Coronary artery (tissue), 2 donors: ENCODE results near the gene MTRF1.

Experiments
- DNase-seq: peaks from one replicate; pipeline ENCODE4 v3.0.0-alpha.2; 2017; ENCODE audit warnings: low spot score
- H3K27ac ChIP-seq, 2 donors: fragments of 200-600 bp; sonication (generic); one replicate each; pipeline ENCODE4 v1.5.1; 2016 to 2019
- H3K4me3 ChIP-seq: fragments of 200-600 bp; sonication (generic); 2 replicates; pipeline ENCODE4 v1.5.1; 2016; ENCODE audit warnings: mild to moderate bottlenecking, moderate library complexity
- TF ChIP-seq, protein P1 (sequence below): fragments of 200-600 bp; sonication (generic); IDR thresholded peaks from one replicate; pipeline ENCODE4 v1.5.1; 2019; ENCODE audit warnings: antibody characterized with exemption

Gene MTRF1

DNA sequence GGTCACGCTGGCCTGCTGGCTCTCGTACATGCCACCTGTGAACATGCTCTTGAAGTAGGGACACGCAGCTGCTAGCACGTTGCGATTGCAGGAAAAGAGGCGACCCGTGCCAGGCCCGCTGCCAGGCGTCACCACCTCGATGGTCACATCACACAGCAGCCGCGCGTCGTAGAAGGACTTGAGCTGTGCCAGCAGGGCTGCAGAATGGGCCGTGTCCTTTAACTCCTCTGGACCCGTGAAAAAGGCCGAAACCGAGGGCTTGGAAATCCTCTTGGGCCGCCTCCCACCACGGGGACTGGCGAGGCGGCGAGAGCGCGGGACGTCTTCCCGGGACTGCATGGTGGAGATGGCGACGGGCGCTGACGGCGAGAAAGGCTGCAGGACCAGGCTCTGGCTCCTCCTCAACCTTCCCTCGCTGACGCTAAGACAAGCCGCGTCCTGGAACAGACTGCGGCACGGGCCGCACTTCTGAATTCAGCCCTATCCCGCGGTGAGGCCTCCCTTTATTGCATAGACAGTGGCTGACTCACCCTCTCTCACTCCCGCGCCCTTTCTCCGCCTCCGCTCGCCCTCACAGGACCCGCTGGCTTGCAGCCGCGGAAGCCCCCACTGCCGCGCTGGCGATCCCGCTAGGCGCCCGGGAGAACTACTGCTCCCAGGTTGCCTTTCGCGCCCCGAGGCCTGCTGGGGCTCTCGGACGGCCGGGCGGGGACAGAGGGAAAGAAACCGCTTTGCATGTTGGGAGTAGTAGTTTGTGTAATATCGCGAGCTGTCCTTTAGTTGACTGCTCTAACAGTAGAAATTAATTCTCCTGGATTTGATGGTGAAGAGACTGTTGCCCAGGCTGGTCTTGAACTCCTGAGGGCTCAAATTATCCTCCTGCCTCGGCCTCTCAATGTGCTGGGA, 69.2 kb downstream of the MTRF1 start, which contains the start of gene KBTBD7:
TSS of gene KBTBD7 (minus strand) at position 651 of the 906 bp plus-strand sequence. CDS start at position 339, 312 bp downstream.
- TF ChIP-seq, protein P1, sequence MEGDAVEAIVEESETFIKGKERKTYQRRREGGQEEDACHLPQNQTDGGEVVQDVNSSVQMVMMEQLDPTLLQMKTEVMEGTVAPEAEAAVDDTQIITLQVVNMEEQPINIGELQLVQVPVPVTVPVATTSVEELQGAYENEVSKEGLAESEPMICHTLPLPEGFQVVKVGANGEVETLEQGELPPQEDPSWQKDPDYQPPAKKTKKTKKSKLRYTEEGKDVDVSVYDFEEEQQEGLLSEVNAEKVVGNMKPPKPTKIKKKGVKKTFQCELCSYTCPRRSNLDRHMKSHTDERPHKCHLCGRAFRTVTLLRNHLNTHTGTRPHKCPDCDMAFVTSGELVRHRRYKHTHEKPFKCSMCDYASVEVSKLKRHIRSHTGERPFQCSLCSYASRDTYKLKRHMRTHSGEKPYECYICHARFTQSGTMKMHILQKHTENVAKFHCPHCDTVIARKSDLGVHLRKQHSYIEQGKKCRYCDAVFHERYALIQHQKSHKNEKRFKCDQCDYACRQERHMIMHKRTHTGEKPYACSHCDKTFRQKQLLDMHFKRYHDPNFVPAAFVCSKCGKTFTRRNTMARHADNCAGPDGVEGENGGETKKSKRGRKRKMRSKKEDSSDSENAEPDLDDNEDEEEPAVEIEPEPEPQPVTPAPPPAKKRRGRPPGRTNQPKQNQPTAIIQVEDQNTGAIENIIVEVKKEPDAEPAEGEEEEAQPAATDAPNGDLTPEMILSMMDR: no peak
- H3K27ac ChIP-seq: peak within 1 kb of the TSS; percentile 53 to 94
- peak; percentile 95 for DNase-seq
- H3K4me3 ChIP-seq: peak within 1 kb of the TSS; percentile 93

DNA sequence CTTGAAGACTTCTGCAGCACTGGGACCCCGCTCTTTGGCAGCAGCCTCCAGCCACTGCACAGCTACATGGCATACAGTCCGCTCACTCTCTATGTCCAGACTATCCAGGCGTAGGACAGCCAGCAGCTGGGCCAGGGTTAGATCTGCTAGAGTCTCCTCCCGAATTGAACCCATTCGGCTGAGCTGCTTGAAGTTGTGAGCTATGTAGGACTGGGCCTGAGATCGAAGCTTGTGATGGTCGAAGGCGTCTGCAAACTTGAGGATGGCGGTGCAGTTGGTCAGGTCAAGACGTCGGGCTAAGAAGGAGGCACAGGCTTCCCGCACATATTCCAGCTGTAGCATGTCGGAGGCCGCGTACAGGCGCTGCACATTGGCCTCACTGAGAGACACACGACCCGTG, 69.9 kb downstream of the MTRF1 start:
- peak overlapping the region; percentile 93 for H3K4me3 ChIP-seq
- TF ChIP-seq, protein P1: no peak
- DNase-seq: no peak
- H3K27ac ChIP-seq: peak overlapping the region in 1 of 2 donors; percentile 94

DNA sequence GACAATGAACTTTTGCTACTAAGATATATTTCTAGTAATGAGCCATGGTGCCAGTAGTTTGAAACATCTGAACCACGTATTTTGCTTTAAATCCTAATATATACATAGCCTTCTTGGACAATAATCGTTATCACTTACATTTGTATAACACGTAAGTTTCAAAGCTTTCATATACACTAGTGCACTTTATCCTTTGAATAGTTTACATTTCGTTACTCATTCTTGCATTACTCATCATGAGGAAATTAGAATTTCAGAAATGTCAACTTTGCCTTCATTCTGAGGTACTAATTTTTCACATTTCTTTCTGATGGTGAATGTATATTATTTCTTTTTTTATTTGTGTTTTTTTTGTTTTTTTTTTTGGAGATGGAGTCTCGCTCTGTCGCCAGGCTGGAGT, 74.8 kb downstream of the MTRF1 start:
- TF ChIP-seq, protein P1: no peak
- no peak for DNase-seq
- H3K4me3 ChIP-seq: no peak overlapping the region
- H3K27ac ChIP-seq: no peak overlapping the region

DNA sequence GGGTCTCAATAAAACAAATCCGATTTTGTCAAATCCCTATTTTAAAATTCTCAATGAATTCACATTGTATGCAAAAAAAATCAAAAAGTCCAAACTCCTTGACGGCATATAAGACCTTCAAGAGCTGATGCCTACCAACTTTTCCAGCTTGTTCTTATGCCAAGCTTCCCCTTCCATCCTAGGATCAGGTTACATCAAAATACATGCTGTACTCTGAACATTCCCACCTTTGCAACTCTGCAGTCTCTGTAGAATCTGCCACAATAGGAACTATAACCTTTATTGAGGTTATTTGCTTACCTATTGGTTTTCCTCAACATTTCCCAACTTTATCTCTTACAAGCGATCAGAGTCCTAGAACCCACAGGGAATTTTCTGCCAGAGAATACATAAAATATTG, 76.9 kb downstream of the MTRF1 start:
- Histone ChIP-seq H3K27ac (no peak overlapping the region), H3K4me3 (no peak overlapping the region)
- no peak for DNase-seq
- TF ChIP-seq, protein P1: no peak

DNA sequence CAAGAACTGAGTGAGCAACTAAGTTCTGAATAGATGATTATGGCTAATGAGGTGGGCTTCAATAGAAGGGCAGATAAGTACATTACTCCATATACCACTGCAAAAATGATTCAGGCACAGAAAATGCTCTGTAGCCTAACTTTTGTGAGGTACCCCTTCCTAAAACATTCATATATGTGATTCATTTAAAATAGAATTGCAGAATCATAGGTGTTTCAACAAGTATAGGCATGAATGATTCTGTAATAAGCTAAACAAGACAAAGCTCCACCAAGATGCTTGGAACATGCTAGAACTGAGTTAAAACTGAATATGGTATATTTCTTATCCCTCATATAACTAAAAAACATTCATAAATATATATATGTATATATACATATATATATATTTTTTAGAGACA, 81.1 kb downstream of the MTRF1 start:
- no peak for DNase-seq
- Histone ChIP-seq H3K4me3 (no peak overlapping the region), H3K27ac (no peak overlapping the region)
- TF ChIP-seq, protein P1: no peak

DNA sequence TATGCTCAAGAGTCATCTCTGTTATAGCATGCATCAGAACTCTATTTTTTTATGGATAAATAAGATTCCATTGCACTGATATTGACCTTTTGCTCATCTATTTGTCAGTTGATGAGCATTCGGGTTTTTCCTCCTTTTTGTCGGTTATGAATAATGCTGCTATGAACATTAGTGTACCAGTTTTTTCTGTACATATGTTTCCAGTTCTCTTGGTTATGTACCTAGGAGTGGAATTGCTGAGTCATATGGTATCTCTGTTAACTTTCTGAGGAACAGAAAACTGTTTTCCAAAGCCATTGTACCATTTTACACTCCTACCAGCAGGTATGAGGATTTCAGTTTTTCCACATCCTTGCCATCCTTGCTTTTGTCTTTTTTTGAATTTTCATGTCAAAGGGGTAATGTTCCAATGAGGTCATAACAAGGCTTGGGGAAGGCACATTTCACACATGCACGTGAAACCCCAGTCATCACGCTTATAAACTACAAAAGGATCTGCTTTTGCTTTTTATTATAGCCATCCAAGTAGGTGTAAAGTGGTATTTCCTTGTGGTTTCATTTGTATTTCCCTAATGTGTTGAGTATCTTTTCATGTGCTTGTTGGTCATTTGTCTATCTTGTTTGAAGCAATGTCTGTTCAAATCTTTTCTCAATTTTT, 83.7 kb downstream of the MTRF1 start:
- TF ChIP-seq, protein P1: no peak
- no peak for DNase-seq
- no peak overlapping the region for H3K27ac ChIP-seq
- no peak overlapping the region for H3K4me3 ChIP-seq
